GM12878 (cell line): ENCODE data around the gene TCF7. TPM values are rescaled to one million over a fixed set of nuclear protein-coding genes. Genes with fewer than 3 reads are reported as not detected.
A peak's percentile ranks its signal among the peaks of the same experiment; 100 is the strongest.

Experiments used
- ATAC-seq: fragments of 200-7000 bp; cut with Tn5 transposase; 3 replicates; pipeline ENCODE4 v1.9.1; 2020; ENCODE audit warnings: mild to moderate bottlenecking, moderate library complexity
- BruUV-seq: library from RNA; stranded (reverse); fragments of 400-500 nt; replicated peaks from 2 replicates; lab custom pipeline; 2021; lab: Mats Ljungman, UMichigan
- CTCF ChIA-PET: fragments of 300-600 bp; sonication (Branson Sonifier 250); formaldehyde crosslinking; extraction: SDS; loops from one replicate; lab custom pipeline; 2021; ENCODE audit warnings: inconsistent platforms; lab: Yijun Ruan, JAX
- POLR2A ChIA-PET: fragments of 350-600 bp; formaldehyde crosslinking; extraction: SDS; loops from one replicate; lab custom pipeline; 2021; ENCODE audit warnings: inconsistent platforms; lab: Charles Lee
- RAD21 ChIA-PET: fragments of 300-600 bp; sonication (Branson Sonifier 250); formaldehyde crosslinking; loops from one replicate; lab custom pipeline; 2023; ENCODE audit warnings: antibody characterized with exemption; ENCODE audit not compliant: unreplicated experiment; lab: Charles Lee
- SMC1A ChIA-PET: fragments of 300-600 bp; sonication (Branson Sonifier 250); formaldehyde crosslinking; loops from one replicate; lab custom pipeline; 2023; ENCODE audit not compliant: unreplicated experiment, uncharacterized antibody; lab: Charles Lee
- DNase-seq: peaks from one replicate; pipeline ENCODE4 v3.0.0-alpha.2; 2011; ENCODE audit warnings: low read depth, low spot score
- FAIRE-seq: peaks from 3 replicates; lab custom pipeline; 2011; peaks lifted over from hg19 to GRCh38; lab: Jason Lieb, UNC
- H2AFZ ChIP-seq: 2 replicates; pipeline ENCODE4 v1.6.0; 2011; ENCODE audit warnings: low read depth, low read length, control low read depth; ENCODE audit not compliant: control insufficient read depth
- H3K27ac ChIP-seq: 2 replicates; pipeline ENCODE4 v1.5.1; 2011; ENCODE audit warnings: control low read depth; ENCODE audit not compliant: control insufficient read depth, insufficient read depth
- H3K27me3 ChIP-seq, 2 experiments: replicated peaks in 1 of 2; 2 replicates each; pipeline versions ENCODE4 v1.6.0 to v1.6.1; 2011; ENCODE audit warnings: low read length in 1 of 2; ENCODE audit not compliant: control insufficient read depth in 2 of 2, insufficient read depth in 2 of 2
- H3K36me3 ChIP-seq, 2 experiments: 2 replicates each; pipeline ENCODE4 v1.5.1; 2011; ENCODE audit warnings: low read length in 1 of 2; ENCODE audit not compliant: control insufficient read depth in 2 of 2, insufficient read depth in 2 of 2
- H3K4me1 ChIP-seq: 2 replicates; pipeline ENCODE4 v1.6.1; 2011; ENCODE audit warnings: mild to moderate bottlenecking, low read length, moderate library complexity, mixed read lengths; ENCODE audit not compliant: control insufficient read depth, insufficient read depth
- H3K4me2 ChIP-seq: 2 replicates; pipeline ENCODE4 v1.6.0; 2011; ENCODE audit warnings: control low read depth; ENCODE audit not compliant: control insufficient read depth, insufficient read depth
- H3K4me3 ChIP-seq: fragments of 200-600 bp; sonication (generic); 2 replicates; pipeline ENCODE4 v1.5.1; 2016
- H3K79me2 ChIP-seq: 2 replicates; pipeline ENCODE4 v1.6.0; 2011; ENCODE audit warnings: low read length; ENCODE audit not compliant: control insufficient read depth, insufficient read depth
- H3K9ac ChIP-seq: 2 replicates; pipeline ENCODE4 v1.8.0; 2011; ENCODE audit warnings: low read length, control low read depth, mixed read lengths; ENCODE audit not compliant: control insufficient read depth, insufficient read depth
- H3K9me3 ChIP-seq: replicated peaks from 3 replicates; pipeline ENCODE4 v1.5.1; 2011; ENCODE audit warnings: mild to moderate bottlenecking, low read length; ENCODE audit not compliant: control insufficient read depth, insufficient read depth
- H4K20me1 ChIP-seq: 2 replicates; pipeline ENCODE4 v1.6.0; 2011; ENCODE audit not compliant: control insufficient read depth, insufficient read depth
- ATF2 ChIP-seq: IDR thresholded peaks from 2 replicates; pipeline ENCODE4 v1.6.1; 2012; ENCODE audit warnings: low read length, inconsistent platforms
- BMI1 ChIP-seq: fragments of 450-650 bp; IDR thresholded peaks from 2 replicates; pipeline ENCODE4 v1.6.1; 2016; ENCODE audit warnings: mild to moderate bottlenecking, moderate library complexity, borderline replicate concordance
- CREB1 ChIP-seq: IDR thresholded peaks from 2 replicates; pipeline ENCODE4 v1.6.1; 2012; ENCODE audit warnings: low read depth, mild to moderate bottlenecking, inconsistent platforms
- FOS ChIP-seq: IDR thresholded peaks from 3 replicates; pipeline ENCODE4 v1.6.1; 2011; ENCODE audit warnings: borderline replicate concordance; ENCODE audit not compliant: insufficient read length; ENCODE audit errors: extremely low read depth
- NR2C1 ChIP-seq: fragments of 450-650 bp; IDR thresholded peaks from 2 replicates; pipeline ENCODE4 v1.6.1; 2017; ENCODE audit warnings: antibody characterized with exemption, mild to moderate bottlenecking, moderate library complexity
- RCOR1 ChIP-seq: conservative IDR thresholded peaks from 2 replicates; pipeline ENCODE4 v1.6.1; 2012; ENCODE audit warnings: low read depth, low read length, improper control_type of control experiment
- RELB ChIP-seq: fragments of 450-650 bp; IDR thresholded peaks from 2 replicates; pipeline ENCODE4 v1.6.1; 2017; ENCODE audit warnings: low read depth, mild to moderate bottlenecking, moderate library complexity
- SIN3A ChIP-seq: IDR thresholded peaks from 2 replicates; pipeline ENCODE4 v1.6.1; 2012; ENCODE audit warnings: low read depth, low read length, improper control_type of control experiment
- SKIL ChIP-seq: fragments of 450-650 bp; IDR thresholded peaks from 2 replicates; pipeline ENCODE4 v1.6.1; 2017; ENCODE audit warnings: mild to moderate bottlenecking, low read depth, inconsistent platforms; ENCODE audit not compliant: poor library complexity, severe bottlenecking
- SP1 ChIP-seq: IDR thresholded peaks from one replicate; pipeline ENCODE4 v1.6.1; 2011; ENCODE audit warnings: low read depth, low read length
- STAT3 ChIP-seq: IDR thresholded peaks from 2 replicates; pipeline ENCODE4 v1.6.1; 2011; ENCODE audit warnings: low read depth, low read length, improper control_type of control experiment
- SUZ12 ChIP-seq: fragments of 200-600 bp; sonication (generic); IDR thresholded peaks from one replicate; pipeline ENCODE4 v1.6.1; 2018; ENCODE audit warnings: antibody characterized with exemption, mild to moderate bottlenecking; ENCODE audit not compliant: unreplicated experiment
- WGBS: methylation state at CpG from one replicate; pipeline ENCODE4 v1.1.6; 2016; ENCODE audit warnings: low lambda C conversion rate; ENCODE audit not compliant: insufficient replicate concordance, insufficient coverage; ENCODE audit errors: missing lambda C conversion rate; 5-methylcytosine and 5-hydroxymethylcytosine counted together
- in situ Hi-C: fragments of 300-500 bp; cut with MboI; formaldehyde crosslinking; loops from 9 replicates; pipeline ENCODE4 v1.14.3; 2018; ENCODE audit warnings: mixed read lengths
- intact Hi-C: fragments of 100-400 bp; cut with micrococcal nuclease; formaldehyde crosslinking; loops from one replicate; pipeline ENCODE4 v1.14.2; 2022; ENCODE audit not compliant: unreplicated experiment
- polyA plus RNA-seq, 11 experiments: library from polyadenylated mRNA; depleted of rRNA in 4 of 11; unstranded in 6 of 11; stranded (reverse) in 5 of 11; fragments of >200 nt; fragmentation: Nextera tagmentation in 4 of 11; fragmentation: Illumina TruSeq in 1 of 11; extraction: Ambion mirVana in 4 of 11; extraction: Trizol in 1 of 11; gene quantifications; 1 replicate in 1 of 11; 2 replicates in 10 of 11; pipeline versions ENCODE4 v1.2.1 to v1.2.3, GENCODE V29; 2011 to 2016; ENCODE audit warnings: inconsistent platforms in 2 of 11, missing spikeins in 2 of 11, low read depth in 1 of 11
- total RNA-seq, 4 experiments: library from RNA; depleted of rRNA in 3 of 4; stranded (reverse); fragments of >200 nt in 3 of 4; fragmentation: Illumina TruSeq in 1 of 4; extraction: Trizol in 1 of 4; gene quantifications; 2 replicates each; pipeline versions ENCODE4 v1.2.1 to v1.2.3, GENCODE V29; 2013 to 2021
- TF ChIP-seq, protein P1 (sequence below): fragments of 450-650 bp; IDR thresholded peaks from 2 replicates; pipeline ENCODE4 v1.6.1; 2017; ENCODE audit warnings: antibody characterized with exemption, mild to moderate bottlenecking, moderate library complexity

Gene TCF7
- total and polyA plus RNA-seq, 10 of the 15 experiments (the other 5 are each of a cell fraction or from before 2014, with no cell fraction given): 10.0 to 60.2 (median 23.6) TPM

- no peaks in the 10 kb centered on the region for H4K20me1 ChIP-seq
- FAIRE-seq (peak; percentile 61), ATAC-seq (peak; percentile 72), DNase-seq (peak; percentile 69)
- no peaks in the 10 kb centered on the region for H3K9me3 ChIP-seq
- ChIA-PET RAD21 (interaction anchor here (1.0 to 4.6 kb wide), 12 partner anchors 20 to 75 kb away, joined by 3 to 34 read pairs (median 6); no protein-coding TSS in a partner anchor), SMC1A (interaction anchor here (1.0 to 7.3 kb wide), 7 partner anchors 29 to 69 kb away, joined by 3 to 80 read pairs (median 29); no protein-coding TSS in a partner anchor), POLR2A (interaction anchor here (0.7 to 7.3 kb wide), 10 partner anchors 21 to 104 kb away, joined by 3 to 81 read pairs (median 5); no protein-coding TSS in a partner anchor), CTCF (interaction anchor here (0.7 to 7.7 kb wide), 12 partner anchors 27 to 76 kb away, joined by 3 to 70 read pairs (median 10); no protein-coding TSS in a partner anchor)
- BruUV-seq: no TSS peak
- peak overlapping the region; percentile 97 for H3K4me2 ChIP-seq
- H3K79me2 ChIP-seq: no peaks in the 10 kb centered on the region; the same call in 1 of the 2 replicates
- H3K27me3 ChIP-seq: no peaks in the 10 kb centered on the region
- under 1% methylated on average over 41 of the region's 46 CpGs for WGBS
- no peaks in the 10 kb centered on the region for H3K36me3 ChIP-seq
- in situ Hi-C loops: no loop called here
- peak overlapping the region; percentile 67 for H2AFZ ChIP-seq
- peaks cover 33% of the 10 kb centered on the region for H3K4me1 ChIP-seq
- H3K9ac ChIP-seq: peak overlapping the region; percentile 61
- intact Hi-C loops: loop anchor here (1.0 to 2.0 kb wide), 2 partner anchors 29 to 62 kb away; no protein-coding TSS in a partner anchor
- peak overlapping the region; percentile 66 for H3K27ac ChIP-seq
- peak overlapping the region; percentile 69 for H3K4me3 ChIP-seq
- TF ChIP-seq RELB (peak; percentile 93), SIN3A (0 out of 2 replicates have a peak, but pooled peaks have one; percentile 41), RCOR1 (0 out of 2 replicates have a peak, but pooled peaks have one; percentile 26), STAT3 (no peak), BMI1 (no peak; the same call in 1 of the 2 replicates), CREB1 (no peak), SUZ12 (no peak), ATF2 (peak; percentile 53; the same call in 1 of the 2 replicates), SP1 (peak; percentile 17), SKIL (peak; percentile 85), NR2C1 (peak; percentile 60), FOS (no peak)
- TF ChIP-seq, protein P1, sequence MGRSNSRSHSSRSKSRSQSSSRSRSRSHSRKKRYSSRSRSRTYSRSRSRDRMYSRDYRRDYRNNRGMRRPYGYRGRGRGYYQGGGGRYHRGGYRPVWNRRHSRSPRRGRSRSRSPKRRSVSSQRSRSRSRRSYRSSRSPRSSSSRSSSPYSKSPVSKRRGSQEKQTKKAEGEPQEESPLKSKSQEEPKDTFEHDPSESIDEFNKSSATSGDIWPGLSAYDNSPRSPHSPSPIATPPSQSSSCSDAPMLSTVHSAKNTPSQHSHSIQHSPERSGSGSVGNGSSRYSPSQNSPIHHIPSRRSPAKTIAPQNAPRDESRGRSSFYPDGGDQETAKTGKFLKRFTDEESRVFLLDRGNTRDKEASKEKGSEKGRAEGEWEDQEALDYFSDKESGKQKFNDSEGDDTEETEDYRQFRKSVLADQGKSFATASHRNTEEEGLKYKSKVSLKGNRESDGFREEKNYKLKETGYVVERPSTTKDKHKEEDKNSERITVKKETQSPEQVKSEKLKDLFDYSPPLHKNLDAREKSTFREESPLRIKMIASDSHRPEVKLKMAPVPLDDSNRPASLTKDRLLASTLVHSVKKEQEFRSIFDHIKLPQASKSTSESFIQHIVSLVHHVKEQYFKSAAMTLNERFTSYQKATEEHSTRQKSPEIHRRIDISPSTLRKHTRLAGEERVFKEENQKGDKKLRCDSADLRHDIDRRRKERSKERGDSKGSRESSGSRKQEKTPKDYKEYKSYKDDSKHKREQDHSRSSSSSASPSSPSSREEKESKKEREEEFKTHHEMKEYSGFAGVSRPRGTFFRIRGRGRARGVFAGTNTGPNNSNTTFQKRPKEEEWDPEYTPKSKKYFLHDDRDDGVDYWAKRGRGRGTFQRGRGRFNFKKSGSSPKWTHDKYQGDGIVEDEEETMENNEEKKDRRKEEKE: no peak
Measured at GRCh38 chr5:134070725-134071613, 43.5 kb upstream of the TCF7 start.
